Breast epithelium (tissue), 3 donors: ENCODE results near the gene SERPINB6.

Experiments used
- POLR2A ChIP-seq: fragments of 450-650 bp; IDR thresholded peaks from one replicate; pipeline ENCODE4 v1.6.1; 2016; ENCODE audit warnings: antibody characterized with exemption, mild to moderate bottlenecking, moderate library complexity
- POLR2AphosphoS5 ChIP-seq, 3 donors: sonication (generic); formaldehyde crosslinking; IDR thresholded peaks; one replicate each; pipeline ENCODE4 v1.6.1; 2017; ENCODE audit warnings: antibody characterized with exemption in 3 of 3
- TF ChIP-seq, protein P1 (sequence below), 3 donors: fragments of 450-650 bp; IDR thresholded peaks; one replicate each; pipeline ENCODE4 v1.5.1; 2016 to 2017; ENCODE audit warnings: antibody characterized with exemption in 3 of 3, mild to moderate bottlenecking in 3 of 3, moderate library complexity in 3 of 3

DNA sequence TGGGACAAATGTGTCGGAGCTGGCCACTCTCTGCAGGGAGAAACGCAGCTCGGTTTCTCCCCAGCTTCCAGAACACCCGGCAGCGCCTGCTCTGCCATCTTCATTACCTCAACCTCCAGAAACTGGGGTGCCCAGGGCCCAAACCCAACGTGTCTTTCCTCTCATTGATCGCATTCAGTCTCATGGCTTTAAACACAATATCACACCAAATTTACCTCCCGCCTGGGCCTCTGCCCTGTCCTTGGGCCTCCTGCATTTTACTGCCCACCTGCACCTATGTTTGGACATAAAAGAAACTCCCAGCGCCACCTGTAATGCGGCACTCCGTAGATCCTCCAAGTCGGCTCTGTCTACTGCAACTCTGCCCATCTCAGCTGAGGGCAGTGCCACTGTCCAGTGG, 22.2 kb downstream of the SERPINB6 start:
- TF ChIP-seq, protein P1, sequence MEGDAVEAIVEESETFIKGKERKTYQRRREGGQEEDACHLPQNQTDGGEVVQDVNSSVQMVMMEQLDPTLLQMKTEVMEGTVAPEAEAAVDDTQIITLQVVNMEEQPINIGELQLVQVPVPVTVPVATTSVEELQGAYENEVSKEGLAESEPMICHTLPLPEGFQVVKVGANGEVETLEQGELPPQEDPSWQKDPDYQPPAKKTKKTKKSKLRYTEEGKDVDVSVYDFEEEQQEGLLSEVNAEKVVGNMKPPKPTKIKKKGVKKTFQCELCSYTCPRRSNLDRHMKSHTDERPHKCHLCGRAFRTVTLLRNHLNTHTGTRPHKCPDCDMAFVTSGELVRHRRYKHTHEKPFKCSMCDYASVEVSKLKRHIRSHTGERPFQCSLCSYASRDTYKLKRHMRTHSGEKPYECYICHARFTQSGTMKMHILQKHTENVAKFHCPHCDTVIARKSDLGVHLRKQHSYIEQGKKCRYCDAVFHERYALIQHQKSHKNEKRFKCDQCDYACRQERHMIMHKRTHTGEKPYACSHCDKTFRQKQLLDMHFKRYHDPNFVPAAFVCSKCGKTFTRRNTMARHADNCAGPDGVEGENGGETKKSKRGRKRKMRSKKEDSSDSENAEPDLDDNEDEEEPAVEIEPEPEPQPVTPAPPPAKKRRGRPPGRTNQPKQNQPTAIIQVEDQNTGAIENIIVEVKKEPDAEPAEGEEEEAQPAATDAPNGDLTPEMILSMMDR (IDR thresholded peaks at IDR 0.05), result no peak
- TF ChIP-seq POLR2A (no peak), POLR2AphosphoS5 (IDR thresholded peaks at IDR 0.05) (no peak)
